GM18499 (cell line): ENCODE data around the gene BAIAP2L2.

ENCODE experiments used
- ATAC-seq: cut with Tn5 transposase; IDR thresholded peaks from one replicate; pipeline ENCODE4 v1.9.1; 2021; ENCODE audit warnings: moderate number of reproducible peaks; ENCODE audit not compliant: insufficient read depth, unreplicated experiment

Gene BAIAP2L2

DNA sequence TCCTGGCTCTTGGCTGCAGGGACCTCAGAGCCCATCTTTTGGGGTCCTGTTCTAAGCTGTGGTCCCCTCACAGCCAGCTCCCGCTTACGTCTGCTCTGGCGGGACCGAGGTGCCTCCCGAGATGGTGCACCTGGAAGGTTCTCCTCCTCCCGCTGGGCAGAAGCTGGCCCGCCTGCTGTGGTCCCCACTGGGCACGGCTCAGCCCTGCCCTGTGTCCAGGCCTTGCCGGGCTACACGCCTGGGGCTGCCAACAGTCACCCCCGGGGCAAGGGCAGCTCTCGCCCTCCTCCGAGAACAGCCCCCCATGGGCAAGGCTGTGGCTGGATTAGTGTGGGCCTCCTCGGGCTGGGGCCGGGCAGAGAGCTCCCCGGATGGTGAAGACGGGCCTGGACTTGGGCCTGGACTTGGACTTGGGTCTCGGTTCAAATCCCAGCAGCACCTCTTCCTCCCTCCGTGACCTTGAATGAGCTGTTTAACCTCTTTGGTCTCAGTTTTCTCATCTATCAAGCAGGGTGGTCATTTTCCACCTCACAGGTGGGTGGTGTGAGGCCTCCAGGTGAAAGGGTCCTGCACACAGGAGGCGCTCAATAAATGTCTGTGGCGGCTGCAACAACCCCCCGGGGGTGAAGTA lies 998 bp downstream of the BAIAP2L2 start:
- ATAC-seq: no peak

DNA sequence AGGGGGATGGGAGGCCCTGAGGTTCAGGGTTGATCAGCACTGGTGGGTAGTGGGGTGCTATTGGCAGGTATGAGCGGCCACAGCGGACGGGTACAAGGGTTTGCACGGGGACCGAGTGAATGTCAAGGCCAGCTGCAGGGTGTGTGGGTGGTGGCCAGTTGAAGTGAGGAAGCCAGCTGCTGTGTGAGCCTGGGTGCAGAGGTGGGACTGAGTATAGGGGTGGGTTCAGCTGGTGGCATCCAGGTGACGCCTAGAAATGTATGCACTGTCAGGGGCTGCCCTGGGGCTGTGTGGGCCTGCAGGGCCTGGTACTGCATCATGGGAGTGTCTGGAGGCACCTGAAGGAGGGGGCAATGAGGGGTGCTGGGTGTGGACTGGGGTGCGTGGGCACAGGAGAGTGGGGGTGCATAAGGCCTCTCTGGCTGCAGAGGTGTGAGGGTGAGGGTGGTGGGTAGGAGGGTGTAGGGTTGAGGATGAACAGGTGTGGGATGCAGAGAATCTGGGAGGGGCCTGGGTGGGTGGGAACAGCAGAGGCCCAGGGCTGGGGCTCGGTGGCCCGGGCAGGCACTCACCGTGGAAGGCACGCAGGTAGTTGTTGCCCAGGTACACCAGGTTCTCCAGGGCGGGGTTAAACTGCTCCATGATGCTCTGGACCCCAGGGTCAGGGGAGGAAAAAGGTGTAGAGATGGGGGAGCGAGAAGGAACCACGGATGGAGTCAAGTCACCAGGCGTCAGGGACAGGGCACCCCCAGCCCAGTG lies 1.7 kb downstream of the BAIAP2L2 start:
- no peak for ATAC-seq

DNA sequence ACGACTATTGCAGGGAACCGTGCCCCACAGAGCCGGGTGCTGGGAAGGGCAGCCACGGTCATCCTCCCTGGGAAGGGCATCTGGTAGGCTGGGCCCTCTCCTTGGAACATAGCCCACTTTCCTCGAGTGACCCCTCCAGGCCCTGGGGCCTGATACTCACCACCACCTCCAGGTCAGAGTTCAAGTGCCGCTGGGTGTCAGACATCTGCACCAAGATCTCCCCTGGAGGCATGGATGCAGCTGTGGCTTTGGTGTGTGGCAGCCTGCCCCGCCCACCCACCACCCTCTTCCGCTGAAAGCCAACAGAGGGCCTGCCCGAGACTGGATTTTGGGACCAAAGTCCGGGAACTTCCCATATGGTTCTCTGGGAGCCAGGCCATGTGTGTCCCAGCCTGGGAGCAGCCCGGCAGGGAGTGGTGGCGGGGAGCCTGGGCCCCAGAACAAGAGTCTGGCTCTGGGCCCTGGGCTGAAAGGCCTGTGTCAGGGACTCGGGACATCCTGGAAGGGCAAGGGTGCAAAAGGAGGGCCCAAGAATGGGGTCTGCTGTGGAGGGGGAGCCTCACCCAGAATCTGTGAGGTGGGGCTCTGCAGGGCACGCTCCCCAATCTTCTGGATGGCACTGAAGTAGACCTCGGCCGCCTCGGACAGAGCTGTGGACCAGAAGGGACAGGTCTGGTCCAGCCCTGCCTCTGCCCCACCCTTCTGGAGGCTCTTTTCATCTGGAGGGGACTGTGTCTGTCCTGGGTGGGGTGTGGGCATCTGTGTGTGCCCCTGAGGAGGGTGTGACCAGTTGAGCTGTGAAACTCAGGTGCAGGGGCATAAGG lies 2.6 kb downstream of the BAIAP2L2 start:
- ATAC-seq: no peak

DNA sequence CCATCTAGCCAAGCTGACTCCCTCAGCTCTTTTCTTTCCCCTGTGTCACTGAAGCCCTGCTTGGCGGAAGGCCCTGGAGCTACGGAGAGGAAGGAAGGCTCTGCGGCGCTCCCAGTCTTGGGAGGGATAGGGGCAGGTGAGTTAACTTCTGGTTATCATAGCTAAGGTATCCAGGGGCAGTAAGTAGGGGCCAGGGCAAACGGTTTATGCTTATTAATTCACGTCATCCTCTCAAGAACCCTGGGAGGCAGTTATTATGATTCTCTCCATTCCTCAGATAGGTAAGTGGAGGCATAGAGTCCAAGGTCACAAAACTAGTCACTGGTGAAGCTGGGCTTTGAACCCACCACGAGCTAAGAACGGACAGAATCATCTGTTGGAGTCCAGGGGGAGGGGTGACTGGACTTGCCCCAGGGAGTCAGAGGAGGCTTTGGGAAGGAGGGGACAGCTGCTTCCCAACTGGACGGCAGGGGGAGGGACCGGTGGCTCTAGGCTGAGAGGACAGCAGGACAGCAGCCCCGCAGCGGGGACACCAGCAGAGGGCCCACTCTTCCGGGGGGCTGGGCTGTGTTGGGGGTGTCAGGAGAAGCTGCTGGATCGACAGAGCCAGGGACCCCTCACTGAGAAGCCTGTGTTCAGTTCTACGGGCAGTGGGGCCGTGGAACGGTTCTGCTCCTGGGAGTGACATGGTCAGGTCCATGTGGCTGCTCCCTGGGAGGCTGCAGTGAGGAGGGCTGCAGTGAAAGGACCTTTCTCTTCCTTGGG lies 3.5 kb downstream of the BAIAP2L2 start:
- ATAC-seq: no peak

DNA sequence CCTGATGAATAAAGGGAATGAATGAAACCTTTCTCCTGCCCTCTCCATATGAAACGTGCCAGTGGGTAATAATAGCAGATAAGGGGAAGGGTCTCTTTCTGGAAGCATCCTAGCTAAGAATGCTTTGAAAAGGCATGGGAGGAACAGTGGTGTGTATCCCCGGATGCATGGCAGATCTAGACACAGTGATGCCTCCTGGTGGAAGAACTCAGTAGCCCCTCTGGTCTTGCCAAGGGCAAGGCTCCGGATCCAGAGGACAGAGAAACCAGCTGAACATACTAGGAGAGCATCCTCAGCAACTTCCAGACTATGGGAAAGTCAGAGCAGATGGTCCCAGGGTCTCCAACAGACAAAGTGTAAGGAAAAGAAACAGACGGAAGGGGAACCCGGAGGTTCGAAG lies 6.4 kb downstream of the BAIAP2L2 start:
- ATAC-seq: no peak

DNA sequence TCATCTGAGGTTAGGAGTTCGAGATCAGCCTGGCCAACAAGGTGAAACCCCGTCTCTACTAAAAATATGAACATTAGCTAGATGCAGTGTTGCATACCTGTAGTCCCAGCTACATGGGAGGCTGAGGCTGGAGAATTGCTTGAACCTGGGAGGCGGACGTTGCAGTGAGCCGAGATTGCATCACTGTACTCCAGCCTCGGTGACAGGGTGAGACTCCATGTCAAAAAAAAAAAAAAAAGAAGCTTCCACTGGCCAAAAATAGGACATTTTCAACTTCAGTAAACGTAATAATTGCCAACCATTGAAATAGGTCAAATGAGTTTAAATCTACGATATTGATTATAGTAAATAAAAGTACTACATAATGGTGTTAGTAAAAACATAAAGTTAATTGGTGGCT lies 6.8 kb downstream of the BAIAP2L2 start:
- no peak for ATAC-seq

DNA sequence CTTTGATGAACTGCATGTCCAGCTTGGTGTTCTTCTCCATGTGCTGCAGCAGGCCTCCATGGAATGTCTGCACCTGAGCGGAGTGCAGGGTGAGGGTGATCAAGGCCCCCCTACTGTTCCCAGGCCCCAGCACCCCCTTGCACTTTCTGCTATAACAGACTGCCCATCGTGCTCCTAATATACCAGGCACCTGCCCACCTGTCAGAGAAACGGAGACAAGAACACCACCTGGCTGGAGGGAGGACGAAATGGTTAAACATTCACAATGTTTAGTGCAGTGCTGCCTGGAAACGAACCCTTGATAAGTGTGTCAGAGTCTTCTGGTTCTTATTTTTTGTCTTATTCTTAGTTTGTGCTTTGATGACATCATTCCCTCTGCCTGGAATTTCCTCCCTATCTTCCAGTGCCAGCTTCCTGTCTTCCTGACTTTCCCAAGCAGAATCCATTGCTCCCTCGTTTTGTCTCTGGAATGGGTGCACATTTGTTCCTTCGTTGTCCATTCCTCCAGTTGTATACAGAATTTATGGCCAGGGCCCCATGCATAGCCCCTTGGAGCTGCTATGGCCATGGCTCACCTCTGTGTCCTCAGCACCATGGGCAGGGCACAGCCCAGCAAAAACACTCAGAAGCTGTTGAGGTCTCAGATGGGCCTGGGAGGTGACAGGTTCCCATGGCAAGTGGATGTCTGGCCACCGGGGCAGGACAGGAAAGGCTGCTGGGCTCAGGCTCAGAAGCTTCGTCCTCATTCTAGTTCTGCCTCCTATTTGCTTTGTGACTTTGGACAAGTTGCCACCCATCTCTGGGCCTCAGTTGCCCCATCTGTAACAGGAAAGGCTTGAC lies 11.9 kb downstream of the BAIAP2L2 start:
- ATAC-seq: no peak

DNA sequence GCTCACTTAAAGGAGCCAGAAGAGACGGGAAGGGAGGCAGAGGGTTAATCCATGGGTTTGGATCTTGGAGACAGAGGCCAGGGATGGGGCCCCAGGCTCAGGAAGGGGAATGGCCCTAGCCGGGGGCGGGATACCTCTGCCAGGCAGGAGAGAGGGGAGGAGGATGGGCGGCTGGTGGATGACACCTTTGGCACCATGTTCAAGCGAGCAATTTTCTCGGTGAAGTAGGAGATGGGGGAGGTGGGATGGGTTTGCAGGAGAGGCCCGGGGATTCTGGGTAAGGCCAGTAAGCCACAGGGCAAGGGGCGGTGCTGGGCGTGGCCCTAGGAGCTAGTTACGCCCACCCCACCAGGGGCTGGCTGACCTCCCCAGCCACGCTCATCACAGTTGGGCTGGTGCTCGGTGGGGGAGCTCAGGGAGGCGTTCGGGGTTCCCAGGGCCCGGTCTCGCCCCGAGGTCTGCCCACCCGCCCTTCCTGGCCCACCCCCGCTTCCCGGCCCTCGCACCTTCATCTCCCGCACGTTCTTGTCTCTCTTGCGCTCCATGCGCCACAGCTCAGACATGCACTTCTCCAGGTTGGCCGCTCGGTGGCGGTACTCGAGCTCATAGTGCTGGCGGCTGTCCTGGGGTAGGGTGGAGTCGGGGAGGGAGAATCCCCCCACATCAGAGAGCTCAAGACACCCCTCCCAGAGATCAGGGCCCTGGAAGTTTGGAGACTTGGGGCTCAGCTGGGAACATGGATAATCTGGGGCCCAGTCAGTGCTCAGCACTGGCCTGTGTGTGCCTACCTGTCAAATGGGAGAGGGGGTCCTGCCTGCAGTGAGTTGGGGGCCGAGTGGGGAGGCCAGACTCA lies 12.7 kb downstream of the BAIAP2L2 start:
- ATAC-seq: no peak

DNA sequence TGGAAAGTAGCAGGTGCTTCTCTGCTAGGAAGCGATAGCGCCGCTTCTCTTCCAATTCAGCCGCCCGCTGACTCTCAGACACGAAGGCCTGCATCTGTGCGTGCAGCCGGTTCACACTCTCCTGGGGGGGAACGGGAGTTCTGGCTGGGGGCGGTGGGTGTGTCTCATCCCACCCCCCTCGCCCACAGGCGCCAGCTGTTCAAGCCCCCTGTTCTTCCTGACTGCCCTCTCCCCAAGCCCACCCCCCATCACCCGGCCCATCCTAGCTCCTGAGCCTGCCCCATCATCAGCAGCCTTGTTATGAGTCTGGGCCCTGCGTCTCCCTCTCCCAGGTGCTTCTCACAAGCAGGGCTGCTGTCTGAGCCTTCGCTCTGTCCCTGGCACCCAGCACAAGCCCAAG lies 13.4 kb downstream of the BAIAP2L2 start:
- ATAC-seq: no peak

DNA sequence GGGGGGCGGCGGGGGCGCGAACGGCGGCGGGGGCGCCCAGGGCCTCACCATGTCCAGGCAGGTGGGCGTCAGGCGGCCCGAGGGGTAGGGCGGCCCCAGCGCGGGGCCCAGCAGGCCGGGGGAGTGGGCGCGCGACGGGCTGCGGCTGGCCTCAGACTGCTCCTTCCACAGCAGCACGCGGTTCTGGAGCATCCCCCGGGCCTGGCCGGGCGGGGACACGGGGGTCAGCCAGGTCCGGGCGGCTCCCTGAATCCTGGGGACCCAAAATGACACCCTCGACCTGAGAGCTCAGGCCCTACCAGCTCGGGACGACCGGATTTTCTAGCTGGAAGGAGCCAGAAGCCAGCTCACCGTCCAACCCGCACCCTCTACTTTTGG lies 21.0 kb downstream of the BAIAP2L2 start:
- ATAC-seq: no peak

DNA sequence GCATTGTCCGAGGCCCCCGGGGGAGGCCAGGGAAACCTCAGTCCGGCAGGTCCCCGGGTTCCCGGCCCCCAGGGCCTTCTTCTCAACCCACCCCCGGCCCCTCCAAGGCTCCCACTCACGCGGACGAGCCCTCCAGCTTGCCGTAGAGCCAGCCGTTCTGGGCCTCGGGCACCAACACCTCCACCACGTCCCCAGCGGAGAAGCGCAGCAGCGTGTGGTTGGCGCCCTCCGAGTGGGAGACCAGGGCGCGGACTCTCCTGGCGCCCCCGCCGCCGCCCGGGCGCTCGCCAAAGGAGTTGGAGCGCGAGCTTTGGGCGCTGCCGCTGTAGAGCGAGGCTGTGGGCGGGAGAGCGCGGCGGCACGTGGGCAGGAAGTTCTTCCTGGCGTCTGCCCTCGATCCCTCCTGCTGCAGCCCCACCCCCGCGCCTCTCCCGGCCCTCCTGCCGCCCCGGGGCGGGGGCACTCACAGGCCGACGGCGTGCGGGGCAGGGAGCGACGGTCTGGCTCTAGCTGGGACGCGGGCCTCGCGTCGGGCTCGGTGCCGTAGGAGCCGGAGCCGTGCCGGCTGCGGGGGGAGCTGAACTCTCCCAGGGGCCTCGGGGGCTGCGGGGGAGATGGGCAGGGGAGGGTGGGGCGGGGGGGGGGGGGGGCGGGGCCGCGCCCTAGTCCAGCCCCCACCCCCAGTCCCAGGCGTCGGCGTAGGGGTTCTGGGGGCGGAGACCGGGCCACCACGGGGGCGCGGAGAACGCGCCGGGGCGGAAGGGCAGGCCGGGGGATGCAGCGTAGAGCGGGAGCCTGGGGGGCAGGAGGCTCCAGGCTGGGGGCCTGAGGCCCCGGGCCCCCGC lies 21.6 kb downstream of the BAIAP2L2 start:
- no peak for ATAC-seq

DNA sequence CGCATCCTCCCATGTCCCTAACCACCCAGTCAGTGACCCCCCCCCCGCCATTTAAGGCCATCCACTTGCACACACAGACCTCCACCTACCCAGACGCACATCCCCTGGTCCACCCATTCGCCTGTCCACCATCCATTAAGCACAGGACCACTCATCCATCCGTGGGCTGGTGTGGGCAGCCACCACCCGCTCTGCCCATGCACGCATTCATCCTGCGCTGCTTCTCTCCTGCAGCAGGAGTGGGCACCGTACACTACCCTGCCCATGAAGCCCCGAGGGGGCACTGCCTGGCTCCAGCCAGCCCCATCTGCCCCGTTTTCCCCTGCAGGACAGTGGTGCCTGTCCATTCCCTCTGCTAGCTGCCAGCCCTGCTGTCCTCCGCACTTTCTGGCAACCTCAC lies 22.6 kb downstream of the BAIAP2L2 start:
- ATAC-seq: no peak

DNA sequence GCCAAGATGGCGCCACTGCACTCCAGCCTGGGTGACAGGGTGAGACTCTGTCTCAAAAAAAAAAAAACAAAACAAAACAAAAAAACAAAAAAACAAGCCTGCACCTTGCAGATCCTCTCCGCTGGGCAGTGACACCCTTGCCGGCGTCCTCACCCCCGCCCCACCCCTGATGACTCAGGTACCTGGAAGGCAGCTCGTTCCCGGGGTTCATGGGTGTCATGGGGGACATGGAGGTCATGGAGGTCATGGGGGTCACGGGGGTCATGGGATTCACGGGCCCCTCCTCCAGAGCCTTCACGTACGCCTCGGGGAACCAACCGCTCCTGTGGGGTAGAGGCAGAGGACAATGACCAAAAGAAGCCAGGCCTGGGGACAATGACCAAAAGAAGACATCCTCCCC lies 23.5 kb downstream of the BAIAP2L2 start:
- ATAC-seq: no peak

DNA sequence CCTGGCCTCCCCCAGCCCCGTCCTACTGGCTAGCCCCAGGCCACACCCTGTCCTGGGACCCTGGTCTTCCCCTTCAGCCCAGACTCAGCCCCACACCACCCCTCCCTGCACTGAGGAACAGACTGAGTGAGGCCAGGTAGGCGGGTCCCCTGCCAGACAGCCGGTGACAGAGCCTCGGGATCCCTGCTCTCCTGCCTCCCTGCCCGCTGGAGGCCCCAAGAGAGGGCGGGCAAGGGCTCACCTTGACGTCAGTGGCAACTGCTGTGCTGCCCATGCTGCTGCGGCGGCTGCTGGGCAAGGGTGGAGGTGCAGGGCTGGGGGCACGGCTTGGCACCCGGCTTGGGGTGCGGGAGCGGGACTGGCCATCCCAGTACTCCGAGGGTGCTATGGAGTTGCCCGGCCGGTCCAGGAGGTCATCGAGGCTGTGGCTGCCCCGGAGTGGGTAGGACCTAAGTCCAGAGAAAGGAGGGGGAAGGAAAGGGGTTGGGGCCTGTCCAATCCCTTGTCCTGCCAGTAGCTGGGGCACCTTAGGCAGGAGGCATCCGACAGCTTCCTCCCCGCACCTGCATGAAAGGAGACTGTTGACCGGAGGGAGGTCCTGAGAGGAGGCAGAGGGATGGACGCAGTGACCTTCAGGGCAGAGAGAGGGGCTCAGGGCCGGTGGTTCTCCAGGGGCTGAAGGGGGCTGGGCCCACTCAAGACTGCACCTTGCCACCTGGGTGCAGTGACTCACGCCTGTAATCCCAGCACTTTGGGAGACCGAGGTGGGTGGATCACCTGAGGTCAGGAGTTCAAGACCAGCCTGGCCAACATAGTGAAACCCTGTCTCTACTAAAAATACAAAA lies 24.3 kb downstream of the BAIAP2L2 start:
- no peak for ATAC-seq

DNA sequence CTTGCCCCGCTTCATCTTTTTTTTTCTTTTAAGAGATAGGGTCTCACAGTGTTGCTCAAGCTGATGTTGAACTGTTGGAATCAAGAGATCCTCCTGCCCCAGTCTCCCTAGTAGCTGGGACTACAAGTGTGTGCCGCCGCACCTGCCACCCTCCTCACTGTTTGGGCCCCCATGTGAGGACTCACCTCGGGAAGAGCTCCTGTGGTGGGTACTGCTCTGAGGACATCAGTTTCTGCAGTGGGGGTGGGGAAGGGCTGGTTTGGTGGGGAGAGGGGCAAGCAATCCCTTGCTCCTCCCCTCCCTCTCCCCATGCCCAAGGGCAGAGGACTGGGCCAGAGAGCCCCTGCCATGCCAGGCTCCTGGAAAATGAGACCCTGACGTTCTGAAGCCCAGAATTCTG lies 25.0 kb downstream of the BAIAP2L2 start:
- no peak for ATAC-seq

DNA sequence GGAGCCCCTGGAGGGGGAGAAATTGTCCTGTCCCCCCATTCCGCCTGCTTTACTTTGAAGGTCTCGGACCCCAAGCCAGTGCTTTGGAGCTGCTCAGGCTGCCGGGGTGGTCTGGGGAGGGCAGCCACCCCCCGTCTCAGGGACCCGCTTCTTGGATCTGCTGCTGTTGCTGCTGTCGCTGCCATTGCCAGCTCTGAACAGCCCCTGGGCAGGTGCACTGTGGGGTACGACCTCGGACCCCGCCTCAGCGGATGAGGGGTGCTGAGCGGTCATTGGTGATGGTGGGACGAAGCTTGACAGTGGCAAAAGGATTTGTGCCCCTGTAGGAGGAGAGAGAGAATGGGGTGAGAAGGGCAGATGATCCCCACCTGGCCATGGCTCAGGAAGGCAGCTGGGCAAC lies 25.4 kb downstream of the BAIAP2L2 start:
- no peak for ATAC-seq
